ENCODE data around the gene IGF1.

IGF1 gene

GRCh38 chr12:102480406-102480805 lies at the start of gene IGF1:
TSS of gene IGF1 (minus strand) at chr12:102480563. CDS start at chr12:102480381, 182 bp downstream.
- DNase-seq, result no peak

- no peak for DNase-seq
These were observed 47.7 kb upstream of the IGF1 start for GRCh38 chr12:102528111-102528510.

GRCh38 chr12:102527171-102527720 lies 46.9 kb upstream of the IGF1 start:
- DNase-seq, result no peak

- no peak for DNase-seq
These were observed 46.3 kb upstream of the IGF1 start for GRCh38 chr12:102526656-102527055.

GRCh38 chr12:102522768-102523167 lies 42.4 kb upstream of the IGF1 start:
- DNase-seq, result no peak

GRCh38 chr12:102521662-102522277 lies 41.4 kb upstream of the IGF1 start:
- no peak for DNase-seq

- DNase-seq, result no peak
These were observed 38.5 kb upstream of the IGF1 start for GRCh38 chr12:102518871-102519270.

GRCh38 chr12:102514696-102515095 lies 34.3 kb upstream of the IGF1 start:
- no peak for DNase-seq

GRCh38 chr12:102513739-102514138 lies 33.4 kb upstream of the IGF1 start:
- no peak for DNase-seq

- no peak for DNase-seq
These were observed 32.9 kb upstream of the IGF1 start for GRCh38 chr12:102513272-102513671.

GRCh38 chr12:102512523-102512922 lies 32.2 kb upstream of the IGF1 start:
- DNase-seq, result no peak

- DNase-seq, result no peak
These were observed 31.2 kb upstream of the IGF1 start for GRCh38 chr12:102511575-102511974.

- DNase-seq, result no peak
These were observed 30.1 kb upstream of the IGF1 start for GRCh38 chr12:102510463-102510862.

GRCh38 chr12:102510031-102510430 lies 29.7 kb upstream of the IGF1 start:
- no peak for DNase-seq

GRCh38 chr12:102509123-102509626 lies 28.8 kb upstream of the IGF1 start:
- no peak for DNase-seq

GRCh38 chr12:102508052-102508451 lies 27.7 kb upstream of the IGF1 start:
- no peak for DNase-seq

GRCh38 chr12:102507301-102507700 lies 26.9 kb upstream of the IGF1 start:
- DNase-seq, result no peak

- DNase-seq, result no peak
These were observed 24.5 kb upstream of the IGF1 start for GRCh38 chr12:102504871-102505270.

- no peak for DNase-seq
These were observed 23.9 kb upstream of the IGF1 start for GRCh38 chr12:102504280-102504679.

GRCh38 chr12:102503831-102504230 lies 23.5 kb upstream of the IGF1 start:
- DNase-seq, result no peak

GRCh38 chr12:102503056-102503681 lies 22.8 kb upstream of the IGF1 start:
- no peak for DNase-seq

GRCh38 chr12:102501773-102502172 lies 21.4 kb upstream of the IGF1 start:
- no peak for DNase-seq

GRCh38 chr12:102498471-102498870 lies 18.1 kb upstream of the IGF1 start:
- DNase-seq, result no peak

- DNase-seq, result no peak
These were observed 17.4 kb upstream of the IGF1 start for GRCh38 chr12:102497743-102498142.
